Measurements from ENCODE around the gene HSCB.

DNA sequence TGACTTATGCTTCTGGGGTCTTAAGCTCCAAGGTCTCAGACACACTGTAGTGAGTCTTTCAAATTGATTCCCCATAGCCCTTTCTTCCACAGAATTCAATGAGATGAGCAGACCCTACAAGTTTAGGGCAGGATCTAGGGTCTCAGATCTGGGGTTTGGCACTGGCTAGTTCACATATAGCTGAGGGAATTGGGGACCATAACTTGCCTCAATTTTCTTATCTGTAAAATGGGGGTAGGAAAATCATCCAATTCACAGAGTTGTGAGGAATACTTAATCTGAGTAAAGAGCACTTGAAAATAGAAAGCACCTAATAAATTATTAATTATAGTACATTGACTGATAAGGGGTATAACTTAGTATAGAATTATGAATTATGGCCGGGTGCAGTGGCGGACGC is 24.8 kb downstream of the HSCB start:
- TF ChIP-seq, protein P1, sequence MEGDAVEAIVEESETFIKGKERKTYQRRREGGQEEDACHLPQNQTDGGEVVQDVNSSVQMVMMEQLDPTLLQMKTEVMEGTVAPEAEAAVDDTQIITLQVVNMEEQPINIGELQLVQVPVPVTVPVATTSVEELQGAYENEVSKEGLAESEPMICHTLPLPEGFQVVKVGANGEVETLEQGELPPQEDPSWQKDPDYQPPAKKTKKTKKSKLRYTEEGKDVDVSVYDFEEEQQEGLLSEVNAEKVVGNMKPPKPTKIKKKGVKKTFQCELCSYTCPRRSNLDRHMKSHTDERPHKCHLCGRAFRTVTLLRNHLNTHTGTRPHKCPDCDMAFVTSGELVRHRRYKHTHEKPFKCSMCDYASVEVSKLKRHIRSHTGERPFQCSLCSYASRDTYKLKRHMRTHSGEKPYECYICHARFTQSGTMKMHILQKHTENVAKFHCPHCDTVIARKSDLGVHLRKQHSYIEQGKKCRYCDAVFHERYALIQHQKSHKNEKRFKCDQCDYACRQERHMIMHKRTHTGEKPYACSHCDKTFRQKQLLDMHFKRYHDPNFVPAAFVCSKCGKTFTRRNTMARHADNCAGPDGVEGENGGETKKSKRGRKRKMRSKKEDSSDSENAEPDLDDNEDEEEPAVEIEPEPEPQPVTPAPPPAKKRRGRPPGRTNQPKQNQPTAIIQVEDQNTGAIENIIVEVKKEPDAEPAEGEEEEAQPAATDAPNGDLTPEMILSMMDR (IDR thresholded peaks at IDR 0.05): no peak
- no peak for TF ChIP-seq POLR2A (IDR thresholded peaks at IDR 0.05)
